Gastroesophageal sphincter (tissue), 4 donors: ENCODE measurements around the gene SV2C. TPM values are rescaled to one million over a fixed set of nuclear protein-coding genes. Genes with fewer than 3 reads are reported as not detected.
"Not testable (repeated sequence)": the region's sequence is repeated elsewhere in the genome, so short reads cannot be mapped to it uniquely, and the experiment has no call there.

Experiments
- ATAC-seq: fragments of 150-250 bp; one replicate; pipeline ENCODE4 v1.9.1; 2016; ENCODE audit warnings: mild to moderate bottlenecking, moderate library complexity
- H3K27ac ChIP-seq, 4 donors: fragments of 200-600 bp; sonication (generic) in 3 of 4; 1 replicate in 3 of 4; 2 replicates in 1 of 4; pipeline ENCODE4 v1.5.1; 2016 to 2019
- H3K27me3 ChIP-seq: fragments of 200-600 bp; sonication (generic); one replicate; pipeline ENCODE4 v1.5.1; 2019
- H3K36me3 ChIP-seq, 2 donors: fragments of 200-600 bp; sonication (generic); one replicate each; pipeline ENCODE4 v1.5.1; 2019; ENCODE audit warnings: control low read depth in 1 of 2
- H3K4me1 ChIP-seq, 3 donors: fragments of 200-600 bp; sonication (generic); 1 replicate in 2 of 3; 2 replicates in 1 of 3; pipeline ENCODE4 v1.5.1; 2016 to 2019; ENCODE audit warnings: control low read depth in 2 of 3
- H3K4me3 ChIP-seq, 2 donors: fragments of 200-600 bp; sonication (generic); one replicate each; pipeline ENCODE4 v1.5.1; 2019; ENCODE audit warnings: mild to moderate bottlenecking in 1 of 2, moderate library complexity in 1 of 2
- H3K9me3 ChIP-seq, 3 donors: fragments of 200-600 bp; sonication (generic); one replicate each; pipeline ENCODE4 v1.5.1; 2017 to 2019; ENCODE audit warnings: control low read depth in 2 of 3
- CTCF ChIP-seq, 4 experiments: fragments of 200-600 bp in 2 of 4; fragments of 450-650 bp in 2 of 4; sonication (generic) in 1 of 4; IDR thresholded peaks; one replicate each; pipeline ENCODE4 v1.5.1; 2017 to 2019; ENCODE audit warnings: antibody characterized with exemption in 4 of 4, mild to moderate bottlenecking in 2 of 4, moderate library complexity in 2 of 4
- EP300 ChIP-seq: sonication (generic); formaldehyde crosslinking; IDR thresholded peaks from one replicate; pipeline ENCODE4 v1.6.1; 2017; ENCODE audit warnings: antibody characterized with exemption, mild to moderate bottlenecking
- POLR2A ChIP-seq, 2 donors: fragments of 450-650 bp; IDR thresholded peaks; one replicate each; pipeline ENCODE4 v1.6.1; 2017; ENCODE audit warnings: antibody characterized with exemption in 2 of 2, mild to moderate bottlenecking in 2 of 2, moderate library complexity in 1 of 2
- POLR2AphosphoS5 ChIP-seq: sonication (generic); formaldehyde crosslinking; IDR thresholded peaks from one replicate; pipeline ENCODE4 v1.6.1; 2017; ENCODE audit warnings: antibody characterized with exemption
- WGBS, 2 donors: methylation state at CpG; one replicate each; pipeline ENCODE4 v1.1.5; 2018; ENCODE audit warnings: low coverage in 1 of 2; 5-methylcytosine and 5-hydroxymethylcytosine counted together
- total RNA-seq, 4 donors: library from RNA; depleted of rRNA; stranded (reverse); fragments of >200 nt; gene quantifications; one replicate each; pipeline ENCODE4 v1.1.0, GENCODE V29; 2016

SV2C gene
- under 1 TPM; 0.16 to 0.67 (median 0.39) TPM for total RNA-seq

- H3K9me3 ChIP-seq = no peaks in the 10 kb centered on the region
- no peak for ATAC-seq
- H3K36me3 ChIP-seq = no peaks in the 10 kb centered on the region
- H3K27ac ChIP-seq = no peak within 1 kb of the TSS
- peaks cover 86% of the 10 kb centered on the region for H3K27me3 ChIP-seq
- WGBS, 2 donors = 0% methylated on average over 2 to 11 of the region's 63 CpGs
- TF ChIP-seq EP300 (no peak), CTCF (IDR thresholded peaks at IDR 0.05) (no peak), POLR2A (IDR thresholded peaks at IDR 0.05) (no peak), POLR2AphosphoS5 (no peak)
- H3K4me1 ChIP-seq = peaks cover 0 to 34% (median 6%) of the 10 kb centered on the region in 3 donors
- H3K4me3 ChIP-seq = peak within 1 kb of the TSS in 1 of 2 donors; percentile 32
Observed at GRCh38 chr5:76082772-76083554, at the start of gene SV2C. Gene SV2C (plus strand): TSS chr5:76083383. CDS start chr5:76131751, 48,368 bp downstream.

GRCh38 chr5:76037736-76038151 is 45.4 kb upstream of the SV2C start:
- not testable (repeated sequence) for H3K4me3 ChIP-seq, H3K36me3 ChIP-seq, H3K9me3 ChIP-seq, H3K27ac ChIP-seq, ATAC-seq, H3K4me1 ChIP-seq, H3K27me3 ChIP-seq
- WGBS, 2 donors = 5% methylated on average over 8 of the region's 18 CpGs; no CpG with 5 or more reads in 1 of the 2 donors

GRCh38 chr5:76038212-76038611 is 45.0 kb upstream of the SV2C start:
- Histone ChIP-seq H3K27me3 (no peaks in the 10 kb centered on the region), H3K9me3 (no peaks in the 10 kb centered on the region), H3K36me3 (no peaks in the 10 kb centered on the region), H3K27ac (no peak overlapping the region), H3K4me1 (no peaks in the 10 kb centered on the region), H3K4me3 (no peak overlapping the region)
- TF ChIP-seq CTCF (IDR thresholded peaks at IDR 0.05) (no peak), EP300 (no peak), POLR2A (IDR thresholded peaks at IDR 0.05) (no peak), POLR2AphosphoS5 (no peak)
- no peak for ATAC-seq

- Histone ChIP-seq H3K27me3 (no peaks in the 10 kb centered on the region), H3K27ac (no peak overlapping the region), H3K9me3 (peaks cover 0 to 19% (median 0%) of the 10 kb centered on the region in 3 donors), H3K4me1 (no peaks in the 10 kb centered on the region), H3K4me3 (no peak overlapping the region), H3K36me3 (no peaks in the 10 kb centered on the region)
- no peak for ATAC-seq
- TF ChIP-seq POLR2AphosphoS5 (no peak), EP300 (no peak), CTCF (IDR thresholded peaks at IDR 0.05) (no peak), POLR2A (IDR thresholded peaks at IDR 0.05) (no peak)
- 92 to 100% methylated on average over 1 to 2 of the region's 2 CpGs for WGBS, 2 donors
Observed at GRCh38 chr5:76040806-76041205, 42.4 kb upstream of the SV2C start.

- Histone ChIP-seq H3K36me3 (no peaks in the 10 kb centered on the region), H3K27ac (no peak overlapping the region), H3K27me3 (no peaks in the 10 kb centered on the region), H3K9me3 (peaks cover 0 to 29% (median 0%) of the 10 kb centered on the region in 3 donors), H3K4me3 (no peak overlapping the region), H3K4me1 (no peaks in the 10 kb centered on the region)
- WGBS, 2 donors = 47% methylated on average over 2 to 6 of the region's 6 CpGs
- no peak for TF ChIP-seq POLR2AphosphoS5
- no peak for TF ChIP-seq CTCF (IDR thresholded peaks at IDR 0.05)
- TF ChIP-seq EP300 = no peak
- no peak for TF ChIP-seq POLR2A (IDR thresholded peaks at IDR 0.05)
- ATAC-seq = no peak
Observed at GRCh38 chr5:76041863-76042262, 41.3 kb upstream of the SV2C start.
